HEK293 (cell line): Measurements from ENCODE around the gene PPM1L.
A peak's percentile ranks its signal among the peaks of the same experiment; 100 is the strongest.

Experiments
- CTCF ChIA-PET: fragments of 350-600 bp; formaldehyde crosslinking; extraction: SDS; loops from one replicate; lab custom pipeline; 2021; ENCODE audit warnings: antibody characterized with exemption; lab: Yijun Ruan, JAX
- POLR2A ChIA-PET: fragments of 300-600 bp; formaldehyde crosslinking; extraction: SDS; loops from one replicate; lab custom pipeline; 2020; ENCODE audit warnings: antibody characterized with exemption, inconsistent platforms; lab: Yijun Ruan, JAX
- H3K27ac ChIP-seq: fragments of 200-500 bp; sonication (Bioruptor generic); 2 replicates; pipeline ENCODE4 v1.5.1; 2014; ENCODE audit warnings: low read depth, low read length, control low read depth, inconsistent platforms; ENCODE audit errors: extremely low read depth
- H3K36me3 ChIP-seq, 2 experiments: fragments of 200-500 bp in 1 of 2; sonication (Bioruptor generic) in 1 of 2; 1 replicate in 1 of 2; 2 replicates in 1 of 2; pipeline ENCODE4 v1.5.1; 2014 to 2017; ENCODE audit warnings: inconsistent platforms in 2 of 2, low read length in 2 of 2; ENCODE audit not compliant: control insufficient read depth in 2 of 2, insufficient read depth in 1 of 2
- H3K4me1 ChIP-seq: fragments of 200-500 bp; sonication (Bioruptor generic); 2 replicates; pipeline ENCODE4 v1.5.1; 2014; ENCODE audit warnings: mild to moderate bottlenecking, low read length, inconsistent platforms; ENCODE audit not compliant: control insufficient read depth, insufficient read depth
- H3K4me3 ChIP-seq: 2 replicates; pipeline ENCODE4 v1.5.1; 2011; ENCODE audit warnings: low read depth, mild to moderate bottlenecking, control low read depth, low read length, moderate library complexity
- H3K9me3 ChIP-seq: fragments of 200-500 bp; sonication (Bioruptor generic); 2 replicates; pipeline ENCODE4 v1.5.1; 2014; ENCODE audit warnings: low read depth, low read length, inconsistent platforms; ENCODE audit not compliant: control insufficient read depth, insufficient read depth
- HOXD13 ChIP-seq: sonication (generic); formaldehyde crosslinking; IDR thresholded peaks from 2 replicates; pipeline ENCODE4 v1.8.0; 2022; ENCODE audit warnings: missing genetic modification reagents, borderline replicate concordance
- KLF7 ChIP-seq: fragments of 450-650 bp; formaldehyde crosslinking; IDR thresholded peaks from 2 replicates; pipeline ENCODE4 v1.5.1; 2016; ENCODE audit warnings: missing biosample characterization, missing genetic modification characterization, borderline replicate concordance
- OVOL3 ChIP-seq: fragments of 450-650 bp; formaldehyde crosslinking; IDR thresholded peaks from 2 replicates; pipeline ENCODE4 v1.5.1; 2016; ENCODE audit warnings: missing biosample characterization, missing genetic modification characterization
- RBAK ChIP-seq: fragments of 450-650 bp; formaldehyde crosslinking; IDR thresholded peaks from 2 replicates; pipeline ENCODE4 v1.5.1; 2016; ENCODE audit warnings: missing biosample characterization, missing genetic modification characterization
- SP2 ChIP-seq: fragments of 450-650 bp; formaldehyde crosslinking; IDR thresholded peaks from 2 replicates; pipeline ENCODE4 v1.5.1; 2016; ENCODE audit warnings: missing biosample characterization, missing genetic modification characterization
- TRIM28 ChIP-seq: IDR thresholded peaks from 2 replicates; pipeline ENCODE4 v1.6.1; 2011; ENCODE audit warnings: low read length, control low read depth, borderline replicate concordance
- TSHZ1 ChIP-seq: fragments of 450-650 bp; formaldehyde crosslinking; IDR thresholded peaks from 2 replicates; pipeline ENCODE4 v1.5.1; 2016; ENCODE audit warnings: missing biosample characterization, missing genetic modification characterization, borderline replicate concordance
- YY1 ChIP-seq: fragments of 450-650 bp; formaldehyde crosslinking; IDR thresholded peaks from 2 replicates; pipeline ENCODE4 v1.5.1; 2018; ENCODE audit warnings: missing biosample characterization, missing genetic modification characterization
- ZBTB11 ChIP-seq: fragments of 450-650 bp; formaldehyde crosslinking; conservative IDR thresholded peaks from 2 replicates; pipeline ENCODE4 v1.5.1; 2016; ENCODE audit warnings: low read depth, missing biosample characterization, missing genetic modification characterization
- ZBTB8A ChIP-seq: fragments of 450-650 bp; formaldehyde crosslinking; IDR thresholded peaks from 2 replicates; pipeline ENCODE4 v1.5.1; 2016; ENCODE audit warnings: missing biosample characterization, missing genetic modification characterization
- ZFP41 ChIP-seq: fragments of 450-650 bp; formaldehyde crosslinking; IDR thresholded peaks from 2 replicates; pipeline ENCODE4 v1.5.1; 2016; ENCODE audit warnings: missing biosample characterization, missing genetic modification characterization, borderline replicate concordance
- ZNF157 ChIP-seq: fragments of 450-650 bp; formaldehyde crosslinking; IDR thresholded peaks from 2 replicates; pipeline ENCODE4 v1.5.1; 2016; ENCODE audit warnings: missing biosample characterization, missing genetic modification characterization
- ZNF174 ChIP-seq: fragments of 450-650 bp; formaldehyde crosslinking; IDR thresholded peaks from 2 replicates; pipeline ENCODE4 v1.5.0; 2017; ENCODE audit warnings: missing biosample characterization, mild to moderate bottlenecking, missing genetic modification characterization
- ZNF184 ChIP-seq: fragments of 450-650 bp; IDR thresholded peaks from 2 replicates; pipeline ENCODE4 v1.5.1; 2018; ENCODE audit warnings: missing biosample characterization, mild to moderate bottlenecking, missing genetic modification characterization
- ZNF2 ChIP-seq: fragments of 450-650 bp; formaldehyde crosslinking; IDR thresholded peaks from 2 replicates; pipeline ENCODE4 v1.5.1; 2016; ENCODE audit warnings: missing biosample characterization, missing genetic modification characterization
- ZNF214 ChIP-seq: fragments of 450-650 bp; formaldehyde crosslinking; IDR thresholded peaks from 2 replicates; pipeline ENCODE4 v1.5.1; 2017; ENCODE audit warnings: missing biosample characterization, mild to moderate bottlenecking, missing genetic modification characterization, borderline replicate concordance
- ZNF221 ChIP-seq: fragments of 450-650 bp; formaldehyde crosslinking; IDR thresholded peaks from 2 replicates; pipeline ENCODE4 v1.5.1; 2017; ENCODE audit warnings: missing biosample characterization, missing genetic modification characterization, borderline replicate concordance
- ZNF274 ChIP-seq, 2 experiments: fragments of 200-500 bp in 1 of 2; fragments of 450-650 bp in 1 of 2; sonication (Bioruptor generic) in 1 of 2; formaldehyde crosslinking in 1 of 2; IDR thresholded peaks; 2 replicates each; pipeline versions ENCODE4 v1.5.1 to v1.6.1; 2014 to 2016; ENCODE audit warnings: borderline replicate concordance in 1 of 2, inconsistent platforms in 1 of 2, low read length in 1 of 2, missing biosample characterization in 1 of 2, missing genetic modification characterization in 1 of 2
- ZNF311 ChIP-seq: fragments of 450-650 bp; formaldehyde crosslinking; IDR thresholded peaks from 2 replicates; pipeline ENCODE4 v1.5.1; 2017; ENCODE audit warnings: missing biosample characterization, missing genetic modification characterization, borderline replicate concordance
- ZNF37A ChIP-seq: fragments of 450-650 bp; IDR thresholded peaks from 2 replicates; pipeline ENCODE4 v1.5.1; 2018; ENCODE audit warnings: missing biosample characterization, missing genetic modification characterization
- ZNF416 ChIP-seq: fragments of 450-650 bp; formaldehyde crosslinking; IDR thresholded peaks from 2 replicates; pipeline ENCODE4 v1.5.1; 2016; ENCODE audit warnings: missing biosample characterization, missing genetic modification characterization
- ZNF426 ChIP-seq: fragments of 450-650 bp; formaldehyde crosslinking; IDR thresholded peaks from 2 replicates; pipeline ENCODE4 v1.5.1; 2017; ENCODE audit warnings: missing biosample characterization, missing genetic modification characterization, mild to moderate bottlenecking, inconsistent platforms, moderate library complexity
- ZNF510 ChIP-seq: fragments of 450-650 bp; formaldehyde crosslinking; IDR thresholded peaks from 2 replicates; pipeline ENCODE4 v1.5.1; 2018; ENCODE audit warnings: mild to moderate bottlenecking, missing genetic modification characterization, missing biosample characterization; ENCODE audit not compliant: insufficient replicate concordance
- ZNF529 ChIP-seq: fragments of 450-650 bp; formaldehyde crosslinking; IDR thresholded peaks from 2 replicates; pipeline ENCODE4 v1.5.1; 2017; ENCODE audit warnings: missing genetic modification characterization, missing biosample characterization; ENCODE audit not compliant: insufficient replicate concordance
- ZNF580 ChIP-seq: fragments of 450-650 bp; formaldehyde crosslinking; IDR thresholded peaks from 2 replicates; pipeline ENCODE4 v1.5.1; 2016; ENCODE audit warnings: missing biosample characterization, missing genetic modification characterization
- ZNF585B ChIP-seq: fragments of 450-650 bp; formaldehyde crosslinking; IDR thresholded peaks from 2 replicates; pipeline ENCODE4 v1.5.1; 2016; ENCODE audit warnings: missing biosample characterization, missing genetic modification characterization
- ZNF639 ChIP-seq: fragments of 450-650 bp; formaldehyde crosslinking; IDR thresholded peaks from 2 replicates; pipeline ENCODE4 v1.5.1; 2016; ENCODE audit warnings: missing biosample characterization, missing genetic modification characterization
- ZNF660 ChIP-seq: fragments of 450-650 bp; IDR thresholded peaks from 2 replicates; pipeline ENCODE4 v1.5.1; 2018; ENCODE audit warnings: missing biosample characterization, mild to moderate bottlenecking, missing genetic modification characterization
- ZNF701 ChIP-seq: fragments of 450-650 bp; formaldehyde crosslinking; IDR thresholded peaks from 2 replicates; pipeline ENCODE4 v1.5.1; 2016; ENCODE audit warnings: missing biosample characterization, missing genetic modification characterization
- ZNF843 ChIP-seq: fragments of 450-650 bp; formaldehyde crosslinking; IDR thresholded peaks from 2 replicates; pipeline ENCODE4 v1.5.1; 2016; ENCODE audit warnings: missing biosample characterization, missing genetic modification characterization
- ZSCAN30 ChIP-seq: fragments of 450-650 bp; IDR thresholded peaks from 2 replicates; pipeline ENCODE4 v1.5.1; 2018; ENCODE audit warnings: missing biosample characterization, mild to moderate bottlenecking, missing genetic modification characterization, moderate library complexity

PPM1L gene

GRCh38 chr3:160804762-160805161, 48.7 kb downstream of the PPM1L start:
- Histone ChIP-seq H3K36me3 (no peaks in the 10 kb centered on the region), H3K4me1 (peaks cover 6% of the 10 kb centered on the region), H3K4me3 (no peak overlapping the region), H3K9me3 (no peaks in the 10 kb centered on the region), H3K27ac (no peak overlapping the region)
- POLR2A ChIA-PET: interaction anchor here (0.9 kb wide), 1 partner anchor 49 kb away, joined by 3 read pairs; no protein-coding TSS in a partner anchor
- CTCF ChIA-PET: interaction anchor here (1.1 kb wide), 1 partner anchor 127 kb away, joined by 6 read pairs; no protein-coding TSS in a partner anchor
- TF ChIP-seq ZNF184 (tag by site-specific recombination): no peak
- no peak for TF ChIP-seq HOXD13 (CRISPR knock-in tag)
- no peak for TF ChIP-seq ZNF585B
- TF ChIP-seq ZBTB11 (tag by site-specific recombination): peak; percentile 45; the same call in 1 of the 2 replicates
- no peak for TF ChIP-seq ZNF37A (tag by site-specific recombination)
- no peak for TF ChIP-seq ZNF639 (tag by site-specific recombination)
- TF ChIP-seq ZSCAN30 (tag by site-specific recombination): no peak
- TF ChIP-seq SP2 (tag by site-specific recombination): peak; percentile 16; the same call in 1 of the 2 replicates
- no peak for TF ChIP-seq ZNF214 (tag by site-specific recombination)
- no peak for TF ChIP-seq ZBTB8A
- TF ChIP-seq KLF7 (tag by site-specific recombination): no peak
- no peak for TF ChIP-seq ZNF510 (tag by site-specific recombination)
- no peak for TF ChIP-seq ZNF157 (tag by site-specific recombination)
- TF ChIP-seq ZNF221 (tag by site-specific recombination): no peak
- TF ChIP-seq ZNF274 (IDR thresholded peaks at IDR 0.05; ENCODE audit: low read length): no peak
- no peak for TF ChIP-seq ZNF274 (tag by site-specific recombination; IDR thresholded peaks at IDR 0.05; ENCODE audit: borderline replicate concordance)
- no peak for TF ChIP-seq ZNF416 (tag by site-specific recombination)
- TF ChIP-seq ZNF580 (tag by site-specific recombination): no peak
- no peak for TF ChIP-seq ZNF2 (tag by site-specific recombination)
- no peak for TF ChIP-seq ZNF311 (tag by site-specific recombination)
- TF ChIP-seq TRIM28: no peak
- no peak for TF ChIP-seq ZFP41 (tag by site-specific recombination)
- TF ChIP-seq TSHZ1: no peak
- no peak for TF ChIP-seq ZNF426 (tag by site-specific recombination)
- no peak for TF ChIP-seq ZNF529
- no peak for TF ChIP-seq OVOL3
- 0 out of 2 replicates have a peak, but pooled peaks have one; percentile 23 for TF ChIP-seq ZNF843
- TF ChIP-seq ZNF660 (tag by site-specific recombination): peak; percentile 78; the same call in 1 of the 2 replicates
- TF ChIP-seq ZNF174 (tag by site-specific recombination): no peak
- TF ChIP-seq ZNF701 (tag by site-specific recombination): no peak
- TF ChIP-seq YY1: no peak
- no peak for TF ChIP-seq RBAK (tag by site-specific recombination)
